B cell (primary cell): ENCODE measurements around the gene UBE2D3. TPM values are rescaled to one million over a fixed set of nuclear protein-coding genes. Genes with fewer than 3 reads are reported as not detected.

Experiments used
- ATAC-seq: fragments of 200-7000 bp; cut with Tn5 transposase; one replicate; pipeline ENCODE4 v1.10.0; 2021; ENCODE audit warnings: low read depth, mild to moderate bottlenecking, moderate number of reproducible peaks, moderate library complexity
- CTCF ChIA-PET: fragments of 350-600 bp; sonication (Branson Sonifier 250); formaldehyde crosslinking; loops from one replicate; lab custom pipeline; 2021; ENCODE audit warnings: antibody characterized with exemption, inconsistent platforms; lab: Charles Lee
- POLR2A ChIA-PET: fragments of 350-600 bp; sonication (Branson Sonifier 250); formaldehyde crosslinking; loops from one replicate; lab custom pipeline; 2021; ENCODE audit warnings: antibody characterized with exemption; lab: Charles Lee
- DNase-seq: peaks from one replicate; pipeline ENCODE4 v3.0.0; 2013
- H2AFZ ChIP-seq: 2 replicates; pipeline ENCODE4 v1.6.1; 2012; ENCODE audit warnings: mild to moderate bottlenecking, low read depth, low read length; ENCODE audit not compliant: insufficient read depth, poor library complexity, severe bottlenecking
- H3K27ac ChIP-seq, 2 donors: 1 replicate in 1 of 2; 2 replicates in 1 of 2; pipeline ENCODE4 v1.5.1; 2012 to 2013; ENCODE audit warnings: low read length in 2 of 2, mild to moderate bottlenecking in 2 of 2, moderate library complexity in 1 of 2
- H3K27me3 ChIP-seq, 4 experiments: fragments of 200-600 bp in 1 of 4; sonication (generic) in 1 of 4; replicated peaks in 1 of 4; 1 replicate in 2 of 4; 2 replicates in 2 of 4; pipeline versions ENCODE4 v1.6.1 to v1.7.0; 2013 to 2016; ENCODE audit warnings: low read length in 3 of 4, mild to moderate bottlenecking in 2 of 4, mixed read lengths in 1 of 4, moderate library complexity in 1 of 4; ENCODE audit not compliant: insufficient read depth in 4 of 4, control insufficient read depth in 3 of 4; ENCODE audit errors: control extremely low read depth in 1 of 4
- H3K36me3 ChIP-seq, 2 experiments: replicated peaks in 1 of 2; 1 replicate in 1 of 2; 2 replicates in 1 of 2; pipeline versions ENCODE4 v1.6.1 to v1.7.1; 2013; ENCODE audit warnings: low read length in 1 of 2; ENCODE audit not compliant: insufficient read depth in 2 of 2, control insufficient read depth in 1 of 2; ENCODE audit errors: control extremely low read depth in 1 of 2, extremely low read depth in 1 of 2
- H3K4me1 ChIP-seq, 2 donors: fragments of 200-600 bp in 1 of 2; sonication (generic) in 1 of 2; 1 replicate in 1 of 2; 2 replicates in 1 of 2; pipeline versions ENCODE4 v1.5.1 to v1.6.1; 2013 to 2017; ENCODE audit warnings: low read length in 2 of 2; ENCODE audit not compliant: control insufficient read depth in 2 of 2, insufficient read depth in 2 of 2
- H3K4me2 ChIP-seq: replicated peaks from 2 replicates; pipeline ENCODE3; 2012; ENCODE audit warnings: mild to moderate bottlenecking, low read depth, low read length; ENCODE audit not compliant: poor library complexity, severe bottlenecking
- H3K4me3 ChIP-seq, 5 experiments: fragments of 200-600 bp in 1 of 5; sonication (generic) in 1 of 5; 1 replicate in 3 of 5; 2 replicates in 2 of 5; pipeline versions ENCODE4 v1.5.1 to v1.7.0; 2011 to 2016; ENCODE audit warnings: low read length in 4 of 5, mild to moderate bottlenecking in 4 of 5, low read depth in 2 of 5, control low read depth in 1 of 5, moderate library complexity in 1 of 5; ENCODE audit not compliant: insufficient read depth in 1 of 5; ENCODE audit errors: control extremely low read depth in 1 of 5, extremely low read depth in 1 of 5
- H3K79me2 ChIP-seq: fragments of 200-600 bp; sonication (generic); one replicate; pipeline ENCODE4 v1.6.0; 2016; ENCODE audit warnings: low read length; ENCODE audit not compliant: control insufficient read depth, insufficient read depth
- H3K9ac ChIP-seq: fragments of 200-600 bp; sonication (generic); 2 replicates; pipeline ENCODE4 v1.6.1; 2017; ENCODE audit warnings: mild to moderate bottlenecking, low read length, moderate library complexity
- H3K9me3 ChIP-seq, 3 donors: one replicate each; pipeline versions ENCODE4 v1.6.1 to v1.7.1; 2013; ENCODE audit warnings: low read length in 2 of 3; ENCODE audit not compliant: control insufficient read depth in 2 of 3, insufficient read depth in 1 of 3; ENCODE audit errors: control extremely low read depth in 1 of 3
- H4K20me1 ChIP-seq: 2 replicates; pipeline ENCODE4 v1.6.0; 2012; ENCODE audit warnings: mild to moderate bottlenecking, low read length; ENCODE audit not compliant: insufficient read depth, control insufficient read depth, poor library complexity, severe bottlenecking
- H3K27ac Mint-ChIP-seq: one replicate; pipeline ENCODE4 v1.8.0; 2021; ENCODE audit warnings: mixed read lengths
- H3K27me3 Mint-ChIP-seq: one replicate; pipeline ENCODE4 v1.8.0; 2021; ENCODE audit warnings: mixed read lengths
- H3K4me1 Mint-ChIP-seq: one replicate; pipeline ENCODE4 v1.8.0; 2021; ENCODE audit warnings: mixed read lengths
- H3K4me3 Mint-ChIP-seq: one replicate; pipeline ENCODE4 v1.8.0; 2021; ENCODE audit warnings: mixed read lengths
- H3K9me3 Mint-ChIP-seq: one replicate; pipeline ENCODE4 v1.8.0; 2022; ENCODE audit warnings: mixed read lengths; ENCODE audit not compliant: insufficient read depth
- EZH2 ChIP-seq: IDR thresholded peaks from 2 replicates; pipeline ENCODE4 v1.6.1; 2012; ENCODE audit warnings: borderline replicate concordance, low read depth, mild to moderate bottlenecking, moderate library complexity, low read length; ENCODE audit not compliant: insufficient read depth, poor library complexity, severe bottlenecking
- WGBS: methylation state at CpG from one replicate; pipeline ENCODE4 v1.1.5; 2013; ENCODE audit warnings: missing lambda C conversion rate; ENCODE audit not compliant: insufficient coverage; 5-methylcytosine and 5-hydroxymethylcytosine counted together
- intact Hi-C: fragments of 100-400 bp; cut with micrococcal nuclease; formaldehyde crosslinking; loops from one replicate; pipeline ENCODE4 v1.10.0; 2022
- polyA minus RNA-seq: library from RNA; depleted of rRNA, polyadenylated mRNA; stranded (reverse); fragments of >200 nt; gene quantifications from 2 replicates; pipeline ENCODE4 v1.2.3, GENCODE V29; 2012
- polyA plus RNA-seq: library from polyadenylated mRNA; depleted of rRNA; stranded (reverse); fragments of >200 nt; gene quantifications from 2 replicates; pipeline ENCODE4 v1.2.3, GENCODE V29; 2012
- total RNA-seq, 2 donors: library from RNA; stranded (reverse); fragments of 120-200 nt in 1 of 2; gene quantifications; 1 replicate in 1 of 2; 2 replicates in 1 of 2; pipeline versions ENCODE4 v1.2.3 to v1.2.4, GENCODE V29; 2013 to 2022
- TF ChIP-seq, protein P1 (sequence below): fragments of 200-600 bp; IDR thresholded peaks from one replicate; pipeline ENCODE4 v1.8.0; 2022; ENCODE audit warnings: antibody characterized with exemption, mild to moderate bottlenecking

UBE2D3 gene
- total RNA-seq: 261 and 264 TPM in 2 replicates
- 327 TPM for total RNA-seq (2013)
- polyA plus RNA-seq: 223 and 376 TPM in 2 replicates
- polyA minus RNA-seq: 422 and 498 TPM in 2 replicates

DNA sequence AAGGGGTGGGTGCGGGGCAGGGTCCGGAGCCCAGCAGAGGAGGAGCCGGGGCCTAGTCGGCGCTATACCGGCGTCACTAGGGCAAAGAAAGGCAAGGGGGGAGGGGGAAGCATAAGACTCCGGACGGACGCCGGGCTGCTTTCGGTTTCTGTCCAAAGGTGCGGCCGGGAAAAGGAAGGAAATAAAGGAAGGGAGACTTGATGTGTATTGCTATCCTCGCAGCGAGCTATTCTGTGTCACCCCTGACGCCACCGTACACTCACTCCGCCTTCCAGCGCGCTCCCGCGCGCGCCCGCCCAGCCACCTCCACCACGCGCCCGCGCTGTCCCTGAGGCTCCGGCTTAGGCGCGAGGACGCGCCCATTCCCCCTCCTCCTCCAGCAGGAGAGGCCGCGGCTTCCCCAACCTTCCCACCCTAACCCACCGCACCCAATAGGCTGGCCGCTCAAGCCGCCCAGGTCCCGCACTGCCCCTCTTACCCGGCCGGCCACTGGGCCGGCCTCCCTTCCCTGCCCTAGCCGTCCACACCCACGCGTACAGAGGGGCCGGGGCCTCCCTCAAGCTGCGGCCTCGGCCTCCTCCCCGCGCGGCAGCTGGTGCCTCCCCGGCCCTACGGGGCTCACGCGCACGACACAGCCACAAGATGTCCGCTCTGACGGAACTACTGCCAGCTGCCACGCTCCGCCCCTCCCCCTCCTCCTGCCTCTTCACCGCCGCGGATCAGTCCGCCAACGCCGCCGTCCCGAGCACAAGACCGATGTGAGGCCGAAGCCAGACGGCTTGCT is at the start of gene UBE2D3:
Gene UBE2D3 (minus strand): TSS at position 662 of the 784 bp plus-strand sequence. CDS start 1,043 bp downstream, outside the sequence.
- no peak within 1 kb of the TSS for H3K27ac Mint-ChIP-seq
- peak; percentile 99 for DNase-seq
- no peak within 1 kb of the TSS for H3K4me3 Mint-ChIP-seq
- ATAC-seq: peak; percentile 48
- Histone ChIP-seq H4K20me1 (peaks cover 43% of the 10 kb centered on the region), H3K4me2 (peak within 1 kb of the TSS; percentile 87), H3K4me3 (peak within 1 kb of the TSS; percentile 96 to 100 (median 98)), H3K36me3 (peaks cover 2 to 27% of the 10 kb centered on the region in 2 experiments), H3K27ac (peak within 1 kb of the TSS; percentile 100), H3K9me3 (no peaks in the 10 kb centered on the region), H3K4me1 (peaks cover 33 to 34% of the 10 kb centered on the region in 2 donors), H3K79me2 (peaks cover 67% of the 10 kb centered on the region), H2AFZ (peak within 1 kb of the TSS; percentile 71), H3K27me3 (no peaks in the 10 kb centered on the region), H3K9ac (peak within 1 kb of the TSS; percentile 100)
- ChIA-PET POLR2A (interaction anchor here (0.6 to 4.3 kb wide), 11 partner anchors 37 to 1479 kb away, joined by 3 to 79 read pairs (median 5); partner anchors contain the start of genes BDH2, CISD2, MANBA and NFKB1), CTCF (interaction anchor here (0.6 to 2.6 kb wide), 7 partner anchors 10 to 272 kb away, joined by 3 to 20 read pairs (median 6); partner anchors contain the start of genes BDH2, CISD2 and MANBA)
- WGBS: 0% methylated on average over 72 of the region's 73 CpGs
- TF ChIP-seq, protein P1, sequence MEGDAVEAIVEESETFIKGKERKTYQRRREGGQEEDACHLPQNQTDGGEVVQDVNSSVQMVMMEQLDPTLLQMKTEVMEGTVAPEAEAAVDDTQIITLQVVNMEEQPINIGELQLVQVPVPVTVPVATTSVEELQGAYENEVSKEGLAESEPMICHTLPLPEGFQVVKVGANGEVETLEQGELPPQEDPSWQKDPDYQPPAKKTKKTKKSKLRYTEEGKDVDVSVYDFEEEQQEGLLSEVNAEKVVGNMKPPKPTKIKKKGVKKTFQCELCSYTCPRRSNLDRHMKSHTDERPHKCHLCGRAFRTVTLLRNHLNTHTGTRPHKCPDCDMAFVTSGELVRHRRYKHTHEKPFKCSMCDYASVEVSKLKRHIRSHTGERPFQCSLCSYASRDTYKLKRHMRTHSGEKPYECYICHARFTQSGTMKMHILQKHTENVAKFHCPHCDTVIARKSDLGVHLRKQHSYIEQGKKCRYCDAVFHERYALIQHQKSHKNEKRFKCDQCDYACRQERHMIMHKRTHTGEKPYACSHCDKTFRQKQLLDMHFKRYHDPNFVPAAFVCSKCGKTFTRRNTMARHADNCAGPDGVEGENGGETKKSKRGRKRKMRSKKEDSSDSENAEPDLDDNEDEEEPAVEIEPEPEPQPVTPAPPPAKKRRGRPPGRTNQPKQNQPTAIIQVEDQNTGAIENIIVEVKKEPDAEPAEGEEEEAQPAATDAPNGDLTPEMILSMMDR: no peak
- TF ChIP-seq EZH2: no peak
- H3K9me3 Mint-ChIP-seq: no peaks in the 10 kb centered on the region
- intact Hi-C loops: loop anchor here (1.0 to 5.0 kb wide), 6 partner anchors 35 to 396 kb away; partner anchors contain the start of genes BDH2, NFKB1 and SLC9B1
- no peaks in the 10 kb centered on the region for H3K27me3 Mint-ChIP-seq
- peaks cover 38% of the 10 kb centered on the region for H3K4me1 Mint-ChIP-seq

DNA sequence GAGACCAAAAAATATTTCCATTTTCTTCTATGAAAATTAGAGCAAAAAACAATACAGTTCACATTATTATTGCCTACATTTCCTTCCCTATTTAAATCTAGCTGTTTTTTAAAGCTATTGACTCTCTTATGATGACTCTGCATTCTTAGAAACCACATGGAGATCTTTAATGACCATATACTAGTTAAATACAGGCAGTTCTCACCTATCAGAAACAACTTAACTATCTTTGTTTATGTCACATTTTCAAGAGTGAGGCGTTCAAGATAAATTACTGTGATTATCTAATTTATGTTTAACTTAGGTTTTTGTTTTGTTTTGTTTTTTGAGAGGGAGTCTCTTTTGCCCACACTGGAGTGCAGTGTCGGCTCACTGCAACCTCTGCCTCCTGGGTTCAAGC is 44.4 kb upstream of the UBE2D3 start:
- Mint-ChIP-seq H3K4me1 (peaks cover 53% of the 10 kb centered on the region), H3K9me3 (no peaks in the 10 kb centered on the region), H3K27me3 (no peaks in the 10 kb centered on the region), H3K4me3 (no peak overlapping the region), H3K27ac (no peak overlapping the region)
- Histone ChIP-seq H3K9me3 (peaks cover 0 to 4% (median 4%) of the 10 kb centered on the region in 3 donors), H3K4me2 (no peak overlapping the region), H3K4me3 (no peak overlapping the region), H3K27me3 (no peaks in the 10 kb centered on the region), H2AFZ (no peak overlapping the region), H3K27ac (no peak overlapping the region), H3K9ac (no peak overlapping the region), H4K20me1 (no peaks in the 10 kb centered on the region), H3K4me1 (peaks cover 22 to 23% of the 10 kb centered on the region in 2 donors), H3K36me3 (peaks cover 4% of the 10 kb centered on the region in 2 experiments), H3K79me2 (peaks cover 76% of the 10 kb centered on the region)
- ChIA-PET CTCF (no interaction called here), POLR2A (no interaction called here)
- TF ChIP-seq, protein P1: no peak
- no peak for TF ChIP-seq EZH2
- no peak for ATAC-seq
- intact Hi-C loops: no loop called here
- 100% methylated on average over 1 of the region's 2 CpGs for WGBS
- no peak for DNase-seq
